GM19468 (cell line): ENCODE data around the gene MDFIC.
A peak's percentile ranks its signal among the peaks of the same experiment; 100 is the strongest.

ENCODE experiments used
- ATAC-seq: cut with Tn5 transposase; IDR thresholded peaks from one replicate; pipeline ENCODE4 v1.9.1; 2021; ENCODE audit warnings: mild to moderate bottlenecking, moderate library complexity, moderate number of reproducible peaks; ENCODE audit not compliant: unreplicated experiment; ENCODE audit errors: extremely low read depth

Gene MDFIC

GRCh38 chr7:114944745-114945625, 23.1 kb downstream of the MDFIC start:
- ATAC-seq, result no peak

- no peak for ATAC-seq
Measured at GRCh38 chr7:114949231-114949630, 27.3 kb downstream of the MDFIC start.

- no peak for ATAC-seq
Measured at GRCh38 chr7:114952296-114952695, 30.4 kb downstream of the MDFIC start.

- no peak for ATAC-seq
Measured at GRCh38 chr7:114953724-114954123, 31.8 kb downstream of the MDFIC start.

- ATAC-seq, result peak; percentile 20
Measured at GRCh38 chr7:114956702-114957101, 34.8 kb downstream of the MDFIC start.

GRCh38 chr7:114957444-114957843, 35.5 kb downstream of the MDFIC start:
- ATAC-seq, result no peak

- ATAC-seq, result peak; percentile 33
Measured at GRCh38 chr7:114959931-114960330, 38.0 kb downstream of the MDFIC start.

- no peak for ATAC-seq
Measured at GRCh38 chr7:114962441-114962840, 40.5 kb downstream of the MDFIC start.

GRCh38 chr7:114966156-114966555, 44.3 kb downstream of the MDFIC start:
- no peak for ATAC-seq

GRCh38 chr7:114969096-114969495, 47.2 kb downstream of the MDFIC start:
- no peak for ATAC-seq

GRCh38 chr7:114970308-114970707, 48.4 kb downstream of the MDFIC start:
- ATAC-seq, result no peak

GRCh38 chr7:114970732-114971131, 48.8 kb downstream of the MDFIC start:
- no peak for ATAC-seq

GRCh38 chr7:114972567-114972966, 50.7 kb downstream of the MDFIC start:
- ATAC-seq, result no peak

- no peak for ATAC-seq
Measured at GRCh38 chr7:114973147-114973546, 51.3 kb downstream of the MDFIC start.

- no peak for ATAC-seq
Measured at GRCh38 chr7:114975401-114975800, 53.5 kb downstream of the MDFIC start.

- ATAC-seq, result no peak
Measured at GRCh38 chr7:114976666-114977065, 54.8 kb downstream of the MDFIC start.

GRCh38 chr7:114977277-114977676, 55.4 kb downstream of the MDFIC start:
- no peak for ATAC-seq

- no peak for ATAC-seq
Measured at GRCh38 chr7:114979388-114979787, 57.5 kb downstream of the MDFIC start.

- ATAC-seq, result no peak
Measured at GRCh38 chr7:114979803-114980507, 58.1 kb downstream of the MDFIC start.

GRCh38 chr7:114981323-114981722, 59.4 kb downstream of the MDFIC start:
- ATAC-seq, result no peak

GRCh38 chr7:114985116-114985715, 63.3 kb downstream of the MDFIC start:
- ATAC-seq, result no peak
